A673 (cell line): ENCODE measurements around the gene TCEAL4. TPM values are rescaled to one million over a fixed set of nuclear protein-coding genes. Genes with fewer than 3 reads are reported as not detected.

Source experiments
- BruUV-seq: library from RNA; stranded (reverse); fragments of 400-500 nt; replicated peaks from 2 replicates; lab custom pipeline; 2021; lab: Mats Ljungman, UMichigan
- CTCF ChIA-PET: fragments of 300-600 bp; sonication (Branson Sonifier 250); formaldehyde crosslinking; loops from one replicate; lab custom pipeline; 2022; ENCODE audit warnings: antibody characterized with exemption; lab: Charles Lee
- POLR2A ChIA-PET: fragments of 300-600 bp; sonication (Branson Sonifier 250); formaldehyde crosslinking; loops from one replicate; lab custom pipeline; 2022; ENCODE audit warnings: antibody characterized with exemption; ENCODE audit not compliant: low non-redundant PET; lab: Charles Lee
- DNase-seq: peaks from one replicate; pipeline ENCODE4 v3.0.0-alpha.2; 2015; ENCODE audit warnings: low spot score
- H3K27ac ChIP-seq: fragments of 200-600 bp; sonication (generic); 2 replicates; pipeline ENCODE4 v1.5.1; 2016; ENCODE audit warnings: mixed run types, low read depth, mild to moderate bottlenecking, mixed read lengths, antibody characterized with exemption, low read length; ENCODE audit not compliant: poor library complexity, severe bottlenecking
- H3K27me3 ChIP-seq: fragments of 200-600 bp; sonication (generic); replicated peaks from 2 replicates; pipeline ENCODE4 v1.6.1; 2017; ENCODE audit warnings: mixed run types, low read depth, mild to moderate bottlenecking, mixed read lengths, antibody characterized with exemption, low read length; ENCODE audit not compliant: insufficient read depth, poor library complexity
- H3K36me3 ChIP-seq: fragments of 200-600 bp; sonication (generic); 2 replicates; pipeline ENCODE4 v1.6.1; 2016; ENCODE audit warnings: mixed run types, mild to moderate bottlenecking, mixed read lengths, antibody characterized with exemption, low read length; ENCODE audit not compliant: insufficient read depth, poor library complexity, severe bottlenecking
- H3K4me1 ChIP-seq: fragments of 200-600 bp; sonication (generic); 2 replicates; pipeline ENCODE4 v1.6.1; 2017; ENCODE audit warnings: mixed run types, mild to moderate bottlenecking, mixed read lengths, antibody characterized with exemption, low read length; ENCODE audit not compliant: insufficient read depth, poor library complexity, severe bottlenecking
- H3K4me3 ChIP-seq: fragments of 200-600 bp; sonication (generic); 2 replicates; pipeline ENCODE4 v1.5.1; 2016; ENCODE audit warnings: low read depth, mixed run types, mild to moderate bottlenecking, mixed read lengths, low read length; ENCODE audit not compliant: poor library complexity, severe bottlenecking
- H3K9me3 ChIP-seq: fragments of 200-600 bp; sonication (generic); 2 replicates; pipeline ENCODE4 v1.6.1; 2016; ENCODE audit warnings: mixed run types, low read depth, mild to moderate bottlenecking, mixed read lengths, antibody characterized with exemption, low read length; ENCODE audit not compliant: poor library complexity, severe bottlenecking
- EZH2 ChIP-seq: fragments of 200-600 bp; sonication (generic); IDR thresholded peaks from 2 replicates; pipeline ENCODE4 v1.6.1; 2017; ENCODE audit warnings: borderline replicate concordance, low read depth, mild to moderate bottlenecking, mixed read lengths, antibody characterized with exemption, low read length; ENCODE audit not compliant: poor library complexity, severe bottlenecking
- intact Hi-C: fragments of 100-400 bp; cut with micrococcal nuclease; formaldehyde crosslinking; loops from one replicate; pipeline ENCODE4 v1.10.0; 2022; ENCODE audit not compliant: unreplicated experiment
- total RNA-seq: library from RNA; stranded (reverse); gene quantifications from 2 replicates; pipeline ENCODE4 v1.2.3, GENCODE V29; 2021
- TF ChIP-seq, protein P1 (sequence below): fragments of 300-800, 200-600 bp; sonication (generic); conservative IDR thresholded peaks from 2 replicates; pipeline ENCODE4 v1.5.1; 2017; ENCODE audit warnings: low read depth, mild to moderate bottlenecking, antibody characterized with exemption, low read length, moderate library complexity, mixed read lengths

Gene TCEAL4
- total RNA-seq, 1 experiment from 2014 or later, result 37.3 TPM

- CTCF ChIA-PET, result no interaction called here
- intact Hi-C loops, result loop anchor here (10.0 kb wide), 1 partner anchor 85 kb away; the partner anchor contains the start of gene TCEAL1
- DNase-seq, result no peak
- H3K4me3 ChIP-seq, result no peak overlapping the region
- peaks cover 5% of the 10 kb centered on the region for H3K27me3 ChIP-seq
- no peak for TF ChIP-seq EZH2
- TF ChIP-seq, protein P1, sequence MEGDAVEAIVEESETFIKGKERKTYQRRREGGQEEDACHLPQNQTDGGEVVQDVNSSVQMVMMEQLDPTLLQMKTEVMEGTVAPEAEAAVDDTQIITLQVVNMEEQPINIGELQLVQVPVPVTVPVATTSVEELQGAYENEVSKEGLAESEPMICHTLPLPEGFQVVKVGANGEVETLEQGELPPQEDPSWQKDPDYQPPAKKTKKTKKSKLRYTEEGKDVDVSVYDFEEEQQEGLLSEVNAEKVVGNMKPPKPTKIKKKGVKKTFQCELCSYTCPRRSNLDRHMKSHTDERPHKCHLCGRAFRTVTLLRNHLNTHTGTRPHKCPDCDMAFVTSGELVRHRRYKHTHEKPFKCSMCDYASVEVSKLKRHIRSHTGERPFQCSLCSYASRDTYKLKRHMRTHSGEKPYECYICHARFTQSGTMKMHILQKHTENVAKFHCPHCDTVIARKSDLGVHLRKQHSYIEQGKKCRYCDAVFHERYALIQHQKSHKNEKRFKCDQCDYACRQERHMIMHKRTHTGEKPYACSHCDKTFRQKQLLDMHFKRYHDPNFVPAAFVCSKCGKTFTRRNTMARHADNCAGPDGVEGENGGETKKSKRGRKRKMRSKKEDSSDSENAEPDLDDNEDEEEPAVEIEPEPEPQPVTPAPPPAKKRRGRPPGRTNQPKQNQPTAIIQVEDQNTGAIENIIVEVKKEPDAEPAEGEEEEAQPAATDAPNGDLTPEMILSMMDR, result no peak
- H3K4me1 ChIP-seq, result no peaks in the 10 kb centered on the region
- no peak overlapping the region for H3K27ac ChIP-seq
- H3K36me3 ChIP-seq, result no peaks in the 10 kb centered on the region
- no peaks in the 10 kb centered on the region for H3K9me3 ChIP-seq
- no TSS peak for BruUV-seq
- POLR2A ChIA-PET, result no interaction called here
These were observed 45.2 kb upstream of the TCEAL4 start for GRCh38 chrX:103540145-103540544.

DNA sequence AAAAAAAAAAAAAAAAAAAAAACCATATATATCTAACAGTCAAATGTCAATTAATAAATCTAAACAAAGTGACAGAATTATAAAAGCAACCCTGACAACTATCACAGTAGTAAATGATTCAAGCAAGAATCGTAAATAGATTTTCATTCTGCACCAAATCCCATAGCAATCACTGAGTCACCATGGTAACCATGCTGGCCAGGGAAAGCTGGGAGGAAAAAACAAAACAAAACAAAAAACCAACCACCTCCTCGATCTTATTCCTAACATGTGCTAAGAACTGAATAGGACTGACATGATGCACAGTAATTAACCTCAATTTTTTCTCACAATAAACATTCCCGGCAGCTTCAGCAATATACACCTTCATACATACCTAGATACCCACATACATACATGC lies 35.4 kb upstream of the TCEAL4 start:
- no peak overlapping the region for H3K27ac ChIP-seq
- peaks cover 11% of the 10 kb centered on the region for H3K27me3 ChIP-seq
- H3K4me3 ChIP-seq, result no peak overlapping the region
- intact Hi-C loops, result loop anchor here (10.0 kb wide), 1 partner anchor 75 kb away; the partner anchor contains the start of gene TCEAL1
- DNase-seq, result no peak
- no TSS peak for BruUV-seq
- no peaks in the 10 kb centered on the region for H3K36me3 ChIP-seq
- TF ChIP-seq, protein P1, result no peak
- TF ChIP-seq EZH2, result no peak
- POLR2A ChIA-PET, result no interaction called here
- CTCF ChIA-PET, result interaction anchor here (0.5 kb wide), 1 partner anchor 35 kb away, joined by 11 read pairs; the partner anchor contains the start of gene TCEAL4
- no peaks in the 10 kb centered on the region for H3K4me1 ChIP-seq
- no peaks in the 10 kb centered on the region for H3K9me3 ChIP-seq

- Histone ChIP-seq H3K36me3 (no peaks in the 10 kb centered on the region), H3K4me1 (no peaks in the 10 kb centered on the region), H3K27me3 (peaks cover 11% of the 10 kb centered on the region), H3K4me3 (no peak overlapping the region), H3K9me3 (no peaks in the 10 kb centered on the region), H3K27ac (no peak overlapping the region)
- DNase-seq, result no peak
- intact Hi-C loops, result no loop called here
- TF ChIP-seq, protein P1, result no peak
- no peak for TF ChIP-seq EZH2
- BruUV-seq, result no TSS peak
- CTCF ChIA-PET, result interaction anchor here (0.5 kb wide), 1 partner anchor 35 kb away, joined by 11 read pairs; the partner anchor contains the start of gene TCEAL4
- POLR2A ChIA-PET, result no interaction called here
These were observed 34.8 kb upstream of the TCEAL4 start for GRCh38 chrX:103550415-103551051.
